B cell (primary cell): ENCODE measurements around the gene SCRT2. TPM values are rescaled to one million over a fixed set of nuclear protein-coding genes. Genes with fewer than 3 reads are reported as not detected.

Experiments
- ATAC-seq: fragments of 200-7000 bp; cut with Tn5 transposase; one replicate; pipeline ENCODE4 v1.10.0; 2021; ENCODE audit warnings: low read depth, mild to moderate bottlenecking, moderate number of reproducible peaks, moderate library complexity
- CTCF ChIA-PET: fragments of 350-600 bp; sonication (Branson Sonifier 250); formaldehyde crosslinking; loops from one replicate; lab custom pipeline; 2021; ENCODE audit warnings: antibody characterized with exemption, inconsistent platforms; lab: Charles Lee
- POLR2A ChIA-PET: fragments of 350-600 bp; sonication (Branson Sonifier 250); formaldehyde crosslinking; loops from one replicate; lab custom pipeline; 2021; ENCODE audit warnings: antibody characterized with exemption; lab: Charles Lee
- DNase-seq: peaks from one replicate; pipeline ENCODE4 v3.0.0; 2013
- H2AFZ ChIP-seq: 2 replicates; pipeline ENCODE4 v1.6.1; 2012; ENCODE audit warnings: mild to moderate bottlenecking, low read depth, low read length; ENCODE audit not compliant: insufficient read depth, poor library complexity, severe bottlenecking
- H3K27ac ChIP-seq, 2 donors: 1 replicate in 1 of 2; 2 replicates in 1 of 2; pipeline ENCODE4 v1.5.1; 2012 to 2013; ENCODE audit warnings: low read length in 2 of 2, mild to moderate bottlenecking in 2 of 2, moderate library complexity in 1 of 2
- H3K27me3 ChIP-seq, 4 experiments: fragments of 200-600 bp in 1 of 4; sonication (generic) in 1 of 4; replicated peaks in 1 of 4; 1 replicate in 2 of 4; 2 replicates in 2 of 4; pipeline versions ENCODE4 v1.6.1 to v1.7.0; 2013 to 2016; ENCODE audit warnings: low read length in 3 of 4, mild to moderate bottlenecking in 2 of 4, mixed read lengths in 1 of 4, moderate library complexity in 1 of 4; ENCODE audit not compliant: insufficient read depth in 4 of 4, control insufficient read depth in 3 of 4; ENCODE audit errors: control extremely low read depth in 1 of 4
- H3K36me3 ChIP-seq, 2 experiments: replicated peaks in 1 of 2; 1 replicate in 1 of 2; 2 replicates in 1 of 2; pipeline versions ENCODE4 v1.6.1 to v1.7.1; 2013; ENCODE audit warnings: low read length in 1 of 2; ENCODE audit not compliant: insufficient read depth in 2 of 2, control insufficient read depth in 1 of 2; ENCODE audit errors: control extremely low read depth in 1 of 2, extremely low read depth in 1 of 2
- H3K4me1 ChIP-seq, 2 donors: fragments of 200-600 bp in 1 of 2; sonication (generic) in 1 of 2; 1 replicate in 1 of 2; 2 replicates in 1 of 2; pipeline versions ENCODE4 v1.5.1 to v1.6.1; 2013 to 2017; ENCODE audit warnings: low read length in 2 of 2; ENCODE audit not compliant: control insufficient read depth in 2 of 2, insufficient read depth in 2 of 2
- H3K4me2 ChIP-seq: replicated peaks from 2 replicates; pipeline ENCODE3; 2012; ENCODE audit warnings: mild to moderate bottlenecking, low read depth, low read length; ENCODE audit not compliant: poor library complexity, severe bottlenecking
- H3K4me3 ChIP-seq, 5 experiments: fragments of 200-600 bp in 1 of 5; sonication (generic) in 1 of 5; 1 replicate in 3 of 5; 2 replicates in 2 of 5; pipeline versions ENCODE4 v1.5.1 to v1.7.0; 2011 to 2016; ENCODE audit warnings: low read length in 4 of 5, mild to moderate bottlenecking in 4 of 5, low read depth in 2 of 5, control low read depth in 1 of 5, moderate library complexity in 1 of 5; ENCODE audit not compliant: insufficient read depth in 1 of 5; ENCODE audit errors: control extremely low read depth in 1 of 5, extremely low read depth in 1 of 5
- H3K79me2 ChIP-seq: fragments of 200-600 bp; sonication (generic); one replicate; pipeline ENCODE4 v1.6.0; 2016; ENCODE audit warnings: low read length; ENCODE audit not compliant: control insufficient read depth, insufficient read depth
- H3K9ac ChIP-seq: fragments of 200-600 bp; sonication (generic); 2 replicates; pipeline ENCODE4 v1.6.1; 2017; ENCODE audit warnings: mild to moderate bottlenecking, low read length, moderate library complexity
- H3K9me3 ChIP-seq, 3 donors: one replicate each; pipeline versions ENCODE4 v1.6.1 to v1.7.1; 2013; ENCODE audit warnings: low read length in 2 of 3; ENCODE audit not compliant: control insufficient read depth in 2 of 3, insufficient read depth in 1 of 3; ENCODE audit errors: control extremely low read depth in 1 of 3
- H4K20me1 ChIP-seq: 2 replicates; pipeline ENCODE4 v1.6.0; 2012; ENCODE audit warnings: mild to moderate bottlenecking, low read length; ENCODE audit not compliant: insufficient read depth, control insufficient read depth, poor library complexity, severe bottlenecking
- H3K27ac Mint-ChIP-seq: one replicate; pipeline ENCODE4 v1.8.0; 2021; ENCODE audit warnings: mixed read lengths
- H3K27me3 Mint-ChIP-seq: one replicate; pipeline ENCODE4 v1.8.0; 2021; ENCODE audit warnings: mixed read lengths
- H3K4me1 Mint-ChIP-seq: one replicate; pipeline ENCODE4 v1.8.0; 2021; ENCODE audit warnings: mixed read lengths
- H3K4me3 Mint-ChIP-seq: one replicate; pipeline ENCODE4 v1.8.0; 2021; ENCODE audit warnings: mixed read lengths
- H3K9me3 Mint-ChIP-seq: one replicate; pipeline ENCODE4 v1.8.0; 2022; ENCODE audit warnings: mixed read lengths; ENCODE audit not compliant: insufficient read depth
- CTCF ChIP-seq: fragments of 200-600 bp; IDR thresholded peaks from one replicate; pipeline ENCODE4 v1.8.0; 2022; ENCODE audit warnings: antibody characterized with exemption, mild to moderate bottlenecking
- EZH2 ChIP-seq: IDR thresholded peaks from 2 replicates; pipeline ENCODE4 v1.6.1; 2012; ENCODE audit warnings: borderline replicate concordance, low read depth, mild to moderate bottlenecking, moderate library complexity, low read length; ENCODE audit not compliant: insufficient read depth, poor library complexity, severe bottlenecking
- WGBS: methylation state at CpG from one replicate; pipeline ENCODE4 v1.1.5; 2013; ENCODE audit warnings: missing lambda C conversion rate; ENCODE audit not compliant: insufficient coverage; 5-methylcytosine and 5-hydroxymethylcytosine counted together
- intact Hi-C: fragments of 100-400 bp; cut with micrococcal nuclease; formaldehyde crosslinking; loops from one replicate; pipeline ENCODE4 v1.10.0; 2022
- polyA plus RNA-seq: library from polyadenylated mRNA; depleted of rRNA; stranded (reverse); fragments of >200 nt; gene quantifications from 2 replicates; pipeline ENCODE4 v1.2.3, GENCODE V29; 2012
- total RNA-seq, 2 donors: library from RNA; stranded (reverse); fragments of 120-200 nt in 1 of 2; gene quantifications; 1 replicate in 1 of 2; 2 replicates in 1 of 2; pipeline versions ENCODE4 v1.2.3 to v1.2.4, GENCODE V29; 2013 to 2022

The SCRT2 gene
- total and polyA plus RNA-seq, 2 donors (not counting 1 experiment from before 2014, with no cell fraction given): not detected

- H3K27me3 ChIP-seq: peaks cover 0 to 23% (median 9%) of the 10 kb centered on the region in 4 experiments
- H3K4me3 Mint-ChIP-seq: peak overlapping the region; percentile 30
- no peaks in the 10 kb centered on the region for H3K79me2 ChIP-seq
- H3K4me1 ChIP-seq: peaks cover 7 to 11% of the 10 kb centered on the region in 2 donors
- 89% methylated on average over 8 of the region's 12 CpGs for WGBS
- ChIA-PET CTCF (no interaction called here), POLR2A (no interaction called here)
- no peak overlapping the region for H3K4me2 ChIP-seq
- H3K9ac ChIP-seq: no peak overlapping the region
- H3K4me3 ChIP-seq: no peak overlapping the region
- peaks cover 0 to 4% (median 0%) of the 10 kb centered on the region in 3 donors for H3K9me3 ChIP-seq
- intact Hi-C loops: no loop called here
- no peaks in the 10 kb centered on the region for H3K9me3 Mint-ChIP-seq
- DNase-seq (no peak), ATAC-seq (no peak)
- TF ChIP-seq CTCF: no peak
- TF ChIP-seq EZH2: no peak
- H4K20me1 ChIP-seq: no peaks in the 10 kb centered on the region
- peaks cover 26% of the 10 kb centered on the region for H3K27me3 Mint-ChIP-seq
- H3K4me1 Mint-ChIP-seq: peaks cover 8% of the 10 kb centered on the region
- H2AFZ ChIP-seq: no peak overlapping the region
- H3K27ac ChIP-seq: no peak overlapping the region
- H3K27ac Mint-ChIP-seq: peak overlapping the region; percentile 59
- no peaks in the 10 kb centered on the region for H3K36me3 ChIP-seq
These were observed 34.1 kb downstream of the SCRT2 start for GRCh38 chr20:641516-641875.

- 86% methylated on average over 8 of the region's 11 CpGs for WGBS
- POLR2A ChIA-PET: no interaction called here
- H3K27me3 ChIP-seq: peaks cover 0 to 23% (median 9%) of the 10 kb centered on the region in 4 experiments
- H3K27ac Mint-ChIP-seq: peak overlapping the region; percentile 59
- peaks cover 8% of the 10 kb centered on the region for H3K4me1 Mint-ChIP-seq
- no peaks in the 10 kb centered on the region for H3K79me2 ChIP-seq
- no peak overlapping the region for H3K4me3 ChIP-seq
- no peak for ATAC-seq
- H3K9me3 ChIP-seq: peaks cover 0 to 4% (median 0%) of the 10 kb centered on the region in 3 donors
- no peak overlapping the region for H3K27ac ChIP-seq
- CTCF ChIA-PET: no interaction called here
- no peak overlapping the region for H2AFZ ChIP-seq
- intact Hi-C loops: no loop called here
- H4K20me1 ChIP-seq: no peaks in the 10 kb centered on the region
- H3K36me3 ChIP-seq: no peaks in the 10 kb centered on the region
- TF ChIP-seq CTCF (no peak), EZH2 (no peak)
- no peak for DNase-seq
- H3K9ac ChIP-seq: no peak overlapping the region
- peak overlapping the region; percentile 30 for H3K4me3 Mint-ChIP-seq
- H3K9me3 Mint-ChIP-seq: no peaks in the 10 kb centered on the region
- no peak overlapping the region for H3K4me2 ChIP-seq
- peaks cover 26% of the 10 kb centered on the region for H3K27me3 Mint-ChIP-seq
- peaks cover 7 to 11% of the 10 kb centered on the region in 2 donors for H3K4me1 ChIP-seq
These were observed 34.7 kb downstream of the SCRT2 start for GRCh38 chr20:640674-641515.
